HG03439 (cell line): ENCODE measurements around the gene NT5C1A.

ENCODE experiments used
- ATAC-seq: cut with Tn5 transposase; IDR thresholded peaks from one replicate; pipeline ENCODE4 v1.9.1; 2021; ENCODE audit warnings: mild to moderate bottlenecking, moderate library complexity; ENCODE audit not compliant: unreplicated experiment

The NT5C1A gene

GRCh38 chr1:39639305-39640130 is 32.4 kb downstream of the NT5C1A start, which contains the start of gene HEYL:
TSS of gene HEYL (minus strand) at chr1:39639643. CDS start at chr1:39639625, 18 bp downstream.
- ATAC-seq, result no peak

DNA sequence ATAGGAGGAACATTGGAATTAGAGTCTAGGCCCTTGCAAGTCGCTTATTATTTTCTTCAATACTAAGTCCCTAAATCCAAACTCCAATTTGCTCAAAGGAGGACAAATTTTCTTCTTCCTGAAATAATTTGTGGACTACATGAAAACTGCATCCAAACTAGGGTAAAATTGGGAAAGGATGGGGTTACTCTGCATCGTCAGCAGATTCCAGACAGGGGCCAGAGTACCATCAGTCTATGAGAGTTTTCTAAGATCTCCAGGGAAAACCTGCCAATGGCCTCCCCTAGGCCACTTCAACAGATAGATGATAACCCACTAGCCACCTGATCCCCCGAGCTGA is 33.0 kb downstream of the NT5C1A start:
- ATAC-seq, result no peak

DNA sequence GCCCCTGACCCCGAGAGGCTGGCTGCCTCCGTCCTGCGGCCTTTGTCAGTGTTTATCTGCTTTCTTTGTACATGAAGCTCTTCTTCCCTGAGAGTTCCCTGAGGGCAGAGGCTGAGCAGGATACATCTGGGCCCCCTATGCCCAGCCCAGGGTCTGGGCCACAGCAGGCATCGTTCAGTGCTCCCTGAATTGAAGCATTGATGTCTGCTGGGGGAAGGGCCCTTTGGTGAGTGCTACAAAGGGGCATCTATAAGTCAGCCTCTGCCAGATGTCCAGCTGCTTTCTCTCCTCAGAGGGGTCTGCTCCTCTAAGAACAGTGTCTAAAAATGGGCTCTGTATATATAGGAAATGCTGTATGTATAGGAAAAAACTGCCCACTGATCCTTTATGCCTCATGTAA is 34.5 kb downstream of the NT5C1A start:
- no peak for ATAC-seq

- no peak for ATAC-seq
Measured at GRCh38 chr1:39635871-39636210, 36.1 kb downstream of the NT5C1A start.

DNA sequence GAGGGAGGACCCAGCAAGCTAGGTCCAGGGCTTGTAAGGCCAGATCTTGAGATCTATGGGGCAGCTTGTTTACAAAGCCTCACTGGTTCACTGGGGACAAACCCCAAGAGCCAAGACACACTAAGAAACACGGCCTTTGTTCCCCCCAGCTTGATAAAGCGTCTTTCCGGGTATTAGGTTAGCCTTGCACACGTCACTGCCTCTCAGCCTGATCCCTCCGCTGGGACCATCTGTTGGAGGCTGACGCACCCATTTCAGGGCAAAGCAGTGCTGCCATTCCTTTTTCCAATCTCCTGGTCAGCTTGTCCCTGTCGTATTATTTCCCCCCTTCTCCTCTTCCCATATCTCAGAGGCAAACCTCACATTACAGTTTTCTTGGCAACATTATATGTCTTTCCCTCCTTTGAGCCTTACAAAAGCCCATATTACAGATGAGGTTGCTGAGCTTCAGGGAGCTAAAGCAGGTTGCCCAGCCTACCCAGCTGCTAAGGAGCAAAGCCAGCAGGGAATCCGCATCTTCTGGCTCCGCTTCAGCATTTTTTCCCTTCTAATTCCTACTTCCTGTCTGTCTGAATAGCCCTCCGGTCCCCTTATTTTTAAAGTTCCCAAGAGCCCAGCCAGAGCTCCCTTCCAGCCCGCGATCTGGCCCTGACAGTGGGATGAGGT is 36.6 kb downstream of the NT5C1A start:
- no peak for ATAC-seq

- no peak for ATAC-seq
Measured at GRCh38 chr1:39633422-39633821, 38.5 kb downstream of the NT5C1A start.

DNA sequence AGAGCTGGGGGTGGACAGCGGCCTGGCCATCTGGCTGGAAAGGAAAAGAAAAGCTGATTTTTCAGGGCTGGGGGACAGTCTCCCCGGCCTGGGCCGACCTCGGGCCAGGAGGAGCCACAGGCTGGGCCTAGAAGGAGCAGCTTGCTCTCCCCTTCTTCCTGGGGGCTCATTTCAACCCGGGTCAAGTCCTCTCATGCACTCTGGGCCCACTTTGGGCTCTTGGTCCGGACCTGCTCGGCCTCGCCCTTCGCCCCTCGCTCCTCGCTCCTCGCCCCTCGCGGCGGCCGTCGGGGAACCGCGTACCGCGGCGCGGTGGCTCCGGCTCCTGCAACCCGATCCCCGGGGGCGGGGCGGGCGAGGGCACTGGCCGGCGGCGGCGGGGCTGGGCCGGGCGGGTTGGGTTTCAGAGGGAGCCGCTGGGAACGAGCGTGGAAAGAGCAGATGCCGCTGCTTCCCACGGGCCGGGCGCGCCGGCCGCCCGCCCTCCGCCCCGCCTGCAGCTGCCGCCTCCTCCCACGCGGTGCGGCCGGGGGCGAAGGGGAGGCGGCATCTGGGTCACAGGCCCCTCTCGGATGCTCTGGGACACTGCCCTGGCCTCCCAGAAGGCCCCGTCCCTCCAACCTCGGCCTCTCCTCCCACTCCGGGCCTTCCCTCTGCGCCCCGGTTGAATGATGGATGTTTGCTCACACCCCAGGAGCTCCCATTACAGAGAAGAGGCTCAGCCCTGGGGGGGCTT is 39.1 kb downstream of the NT5C1A start:
- ATAC-seq, result no peak

DNA sequence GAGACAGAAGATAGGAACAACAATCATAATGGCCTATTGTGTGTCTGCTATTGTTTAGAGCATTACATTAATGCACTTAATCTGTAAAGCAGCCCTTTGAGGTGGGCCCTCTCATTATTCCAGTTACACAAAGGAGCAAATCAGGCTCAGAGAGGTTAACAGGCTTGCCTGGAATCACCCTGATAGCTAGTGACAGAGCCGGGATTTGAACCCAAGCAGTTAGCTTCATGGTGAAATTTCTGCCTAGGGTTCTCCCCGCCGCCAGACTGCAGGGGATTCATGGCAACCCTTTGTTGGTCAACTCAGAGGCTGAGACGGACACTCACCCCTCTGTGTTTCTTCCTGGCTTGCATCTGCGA is 39.6 kb downstream of the NT5C1A start:
- no peak for ATAC-seq

GRCh38 chr1:39631361-39632322 is 40.3 kb downstream of the NT5C1A start:
- no peak for ATAC-seq

DNA sequence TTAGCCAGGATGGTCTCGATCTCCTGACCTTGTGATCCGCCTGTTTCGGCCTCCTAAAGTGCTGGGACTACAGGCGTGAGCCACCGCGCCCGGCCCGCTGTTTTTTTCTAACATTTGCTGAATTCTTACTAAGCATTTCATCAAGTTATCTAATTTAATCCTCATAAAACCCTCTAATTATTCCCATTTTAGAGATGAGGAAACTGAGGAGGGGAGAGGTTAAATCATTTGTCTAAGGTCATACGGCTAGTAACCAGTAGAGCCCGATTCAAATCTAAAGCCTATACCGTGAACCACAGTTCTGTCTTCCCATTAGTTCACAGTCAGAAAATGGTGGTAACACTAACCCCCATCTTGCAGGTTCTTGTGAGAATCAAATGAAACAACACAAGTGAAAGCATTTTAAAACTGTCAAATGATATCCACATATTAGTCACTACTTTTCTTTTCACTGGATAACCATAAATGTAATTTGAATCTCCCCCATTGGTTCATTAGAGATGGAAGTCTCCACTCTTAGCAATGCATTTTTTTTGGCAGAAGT is 43.0 kb downstream of the NT5C1A start:
- no peak for ATAC-seq

GRCh38 chr1:39626646-39627045 is 45.3 kb downstream of the NT5C1A start:
- ATAC-seq, result no peak

- ATAC-seq, result no peak
Measured at GRCh38 chr1:39625462-39626273, 46.2 kb downstream of the NT5C1A start.

DNA sequence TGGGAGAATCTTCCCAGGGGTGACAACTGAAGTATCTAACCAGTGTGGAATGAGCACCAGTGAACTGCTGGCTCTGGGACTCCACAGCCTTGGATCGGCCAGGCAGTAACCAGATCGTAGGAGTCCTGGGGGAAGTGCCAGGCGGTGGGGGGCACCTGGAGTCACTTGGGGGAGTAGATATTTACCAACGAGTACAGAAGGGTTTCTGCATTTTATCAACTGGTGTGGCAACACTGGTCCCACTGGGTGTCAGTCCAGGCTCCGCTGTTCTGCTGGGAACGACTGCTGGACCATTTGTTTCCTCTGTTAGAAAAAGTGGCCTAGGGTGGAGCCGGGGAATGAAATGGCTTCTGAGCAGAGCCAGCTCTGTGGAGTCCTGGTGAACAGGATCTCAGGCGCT is 46.9 kb downstream of the NT5C1A start:
- no peak for ATAC-seq

GRCh38 chr1:39623053-39623452 is 48.9 kb downstream of the NT5C1A start:
- no peak for ATAC-seq

DNA sequence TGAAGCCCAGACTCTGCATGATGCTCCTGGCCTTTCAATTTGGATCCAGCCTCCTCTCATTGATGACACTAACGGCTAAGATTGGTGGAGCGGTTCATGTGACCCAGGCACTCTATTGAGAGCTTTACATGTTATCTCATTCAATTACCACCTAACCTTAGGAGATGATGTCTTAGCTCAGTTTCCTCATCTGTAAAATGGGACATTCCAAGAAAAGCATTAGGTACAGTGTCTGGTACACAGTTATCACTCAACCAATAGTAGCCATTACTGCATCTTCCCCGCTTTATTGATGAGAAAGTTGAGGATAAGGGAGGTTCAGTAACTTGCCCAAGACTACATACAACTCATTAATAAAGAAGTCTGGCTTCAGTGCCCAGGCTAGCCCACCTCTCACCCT is 49.5 kb downstream of the NT5C1A start:
- ATAC-seq, result no peak

GRCh38 chr1:39620659-39621165 is 51.2 kb downstream of the NT5C1A start:
- no peak for ATAC-seq

DNA sequence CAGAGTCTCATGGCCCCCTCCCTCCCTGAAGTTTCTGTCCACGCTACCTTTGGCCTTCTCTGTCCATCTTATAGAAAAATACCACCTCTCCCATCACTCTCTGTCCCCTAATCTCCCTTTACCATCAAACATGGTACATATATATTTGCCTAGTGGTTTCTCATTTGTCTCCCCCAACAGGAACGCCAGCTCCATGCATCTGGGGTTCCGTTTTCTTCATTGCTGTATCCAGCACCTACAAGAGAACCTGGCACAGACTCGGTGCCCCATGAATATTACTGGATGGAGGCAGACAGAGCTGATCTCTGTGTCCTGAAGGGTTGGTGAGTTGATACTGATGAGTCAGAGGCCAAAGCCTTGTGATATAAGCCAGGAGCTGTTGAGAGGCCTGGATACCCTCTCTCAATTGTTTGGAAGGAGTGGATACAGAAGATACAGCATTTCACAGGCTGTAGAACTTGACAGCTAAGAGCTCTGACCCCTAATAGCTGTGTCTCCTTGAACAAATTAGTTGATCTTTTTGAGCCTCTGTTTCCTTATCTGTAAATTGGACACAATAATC is 54.3 kb downstream of the NT5C1A start:
- no peak for ATAC-seq

DNA sequence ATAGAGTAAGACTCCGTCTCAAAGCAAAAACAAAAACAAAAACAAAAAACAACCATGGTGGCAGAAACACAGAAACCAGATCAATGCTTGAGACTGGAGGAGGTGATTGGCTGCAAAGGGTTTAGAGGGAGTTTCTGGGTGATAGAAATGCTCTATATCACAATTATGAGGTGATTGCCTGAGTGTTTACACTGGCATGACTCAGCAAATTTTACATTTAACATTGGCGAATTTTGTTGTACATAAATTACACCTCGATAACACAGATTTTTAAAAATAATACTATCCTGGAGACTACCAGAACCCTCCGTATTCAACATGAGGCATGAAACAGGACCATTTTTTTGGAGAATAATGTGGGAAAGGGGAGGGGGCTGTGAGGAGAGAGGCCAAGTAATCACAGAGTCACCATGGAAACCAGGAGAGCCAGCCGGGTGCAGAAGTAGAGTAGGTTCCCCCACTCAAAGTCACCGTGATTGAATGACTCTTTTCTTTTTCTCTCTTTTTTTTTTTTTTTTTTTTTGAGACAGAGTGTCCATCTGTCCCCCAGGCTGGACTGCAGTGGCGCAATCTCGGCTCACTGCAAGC is 56.7 kb downstream of the NT5C1A start:
- no peak for ATAC-seq

DNA sequence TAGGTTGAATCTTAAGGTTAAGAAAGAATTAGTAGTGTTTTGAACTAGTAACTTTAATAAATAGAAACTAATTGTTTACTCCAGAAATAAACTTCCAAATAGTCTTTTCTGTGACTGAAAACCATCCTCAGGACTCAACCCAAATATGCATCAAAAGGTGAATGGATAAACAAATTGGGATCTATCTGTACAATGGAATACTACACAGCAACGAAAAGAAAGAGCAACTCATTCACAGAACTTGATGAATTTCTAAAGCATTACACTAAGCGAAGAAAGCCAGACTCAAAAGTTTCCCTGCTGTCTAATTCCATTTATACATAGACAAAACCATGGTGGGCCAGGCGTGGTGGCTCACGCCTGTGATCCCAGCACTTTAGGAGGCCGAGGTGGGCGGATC is 57.4 kb downstream of the NT5C1A start:
- ATAC-seq, result no peak
